Fibroblast of skin of abdomen (primary cell): ENCODE results near the gene ODF2L.

ENCODE experiments used
- DNase-seq: peaks from one replicate; pipeline ENCODE4 v3.0.0-alpha.2; 2013

Gene ODF2L

GRCh38 chr1:86317926-86318325, 78.2 kb downstream of the ODF2L start:
- no peak for DNase-seq

- no peak for DNase-seq
Observed at GRCh38 chr1:86305731-86306130, 90.4 kb downstream of the ODF2L start.

GRCh38 chr1:86303041-86303690, 93.0 kb downstream of the ODF2L start:
- no peak for DNase-seq
